Adrenal gland (tissue), 12 donors: ENCODE measurements around the gene BEND6. TPM values are rescaled to one million over a fixed set of nuclear protein-coding genes. Genes with fewer than 3 reads are reported as not detected.

Experiments
- DNase-seq, 7 donors: peaks; one replicate each; pipeline ENCODE4 v3.0.0-alpha.2; 2019 to 2020
- H3K27ac ChIP-seq, 5 donors: fragments of 200-600 bp; sonication (generic) in 4 of 5; 1 replicate in 3 of 5; 2 replicates in 2 of 5; pipeline versions ENCODE4 v1.5.1 to v1.8.0; 2016 to 2020; ENCODE audit warnings: mild to moderate bottlenecking in 1 of 5
- H3K27me3 ChIP-seq: fragments of 200-600 bp; 2 replicates; pipeline ENCODE4 v1.8.0; 2021
- H3K36me3 ChIP-seq, 2 donors: fragments of 200-600 bp; replicated peaks in 1 of 2; 1 replicate in 1 of 2; 2 replicates in 1 of 2; pipeline versions ENCODE4 v1.5.1 to v1.8.0; 2018 to 2022
- H3K4me1 ChIP-seq, 2 donors: fragments of 200-600 bp; replicated peaks in 1 of 2; 1 replicate in 1 of 2; 2 replicates in 1 of 2; pipeline versions ENCODE4 v1.5.1 to v1.8.0; 2018 to 2021
- H3K4me3 ChIP-seq, 4 donors: fragments of 200-600 bp; sonication (generic) in 3 of 4; one replicate each; pipeline ENCODE4 v1.5.1; 2016 to 2018
- H3K9me3 ChIP-seq, 3 donors: fragments of 200-600 bp; sonication (generic) in 1 of 3; replicated peaks in 1 of 3; 1 replicate in 2 of 3; 2 replicates in 1 of 3; pipeline versions ENCODE4 v1.5.1 to v1.8.0; 2016 to 2021
- POLR2A ChIP-seq, 2 donors: fragments of 450-650 bp; IDR thresholded peaks; one replicate each; pipeline ENCODE4 v1.6.1; 2017; ENCODE audit warnings: antibody characterized with exemption in 2 of 2, mild to moderate bottlenecking in 2 of 2, moderate library complexity in 1 of 2
- WGBS, 4 donors: extraction: QIAGEN DNeasy Blood & Tissue Kit in 2 of 4; methylation state at CpG; one replicate each; pipeline versions ENCODE4 v1.1.5 to v1.1.7; 2013 to 2017; 5-methylcytosine and 5-hydroxymethylcytosine counted together
- intact Hi-C, 2 donors: fragments of 100-400 bp; cut with DNase I; formaldehyde crosslinking; loops; one replicate each; pipeline versions ENCODE4 v1.14.1 to v1.15.0; 2022 to 2023
- polyA plus RNA-seq, 3 donors: library from polyadenylated mRNA; stranded (reverse); fragments of 200-250 nt in 2 of 3; fragments of 350-450 nt in 1 of 3; fragmentation: Illumina TruSeq in 1 of 3; extraction: RNeasy Lipid Tissue Mini Kit (QIAGEN cat#74804) in 1 of 3; gene quantifications; one replicate each; pipeline ENCODE4 v1.2.3, GENCODE V29; 2013 to 2014
- total RNA-seq, 9 donors: library from RNA; depleted of rRNA in 4 of 9; stranded (reverse); fragments of >200 nt in 4 of 9; fragments of 120-200 nt in 1 of 9; fragmentation: NEBNext Ultra II Directional in 1 of 9; extraction: Animal tissue kit (Norgen Biotek cat#: 25700) in 1 of 9; gene quantifications; one replicate each; pipeline versions ENCODE4 v1.1.0 to v1.2.4, GENCODE V29; 2013 to 2023
- TF ChIP-seq, protein P1 (sequence below), 6 experiments: fragments of 450-650 bp in 4 of 6; fragments of 200-600 bp in 2 of 6; sonication (generic) in 1 of 6; IDR thresholded peaks; 1 replicate in 5 of 6; 2 replicates in 1 of 6; pipeline versions ENCODE4 v1.5.1 to v1.8.0; 2016 to 2021; ENCODE audit warnings: antibody characterized with exemption in 6 of 6, mild to moderate bottlenecking in 2 of 6, moderate library complexity in 1 of 6
- donor health status: healthy with polysubstance abuse.
- donor health status: Bipolar disorder and iron deficiency.
- donor health status: DM: yes; HTN: yes; CAD: no.
- donor health status: DM: no; HTN: no; CAD: no.
- donor health status: DM: no; HTN: no; CAD: no.
- donor health status: DM: yes; HTN: yes; CAD: no.

Gene BEND6
- total and polyA plus RNA-seq, 12 donors, result 0.67 to 6.0 (median 1.2) TPM; not detected in 1

GRCh38 chr6:56962441-56962840, 7.5 kb downstream of the BEND6 start:
- Histone ChIP-seq H3K9me3 (no peaks in the 10 kb centered on the region), H3K4me3 (no peak overlapping the region), H3K4me1 (peaks cover 0 to 15% of the 10 kb centered on the region in 2 donors), H3K27me3 (no peaks in the 10 kb centered on the region), H3K36me3 (no peaks in the 10 kb centered on the region), H3K27ac (no peak overlapping the region)
- intact Hi-C loops, result no loop called here
- no peak for DNase-seq
- WGBS, 4 donors, result 86 to 96% (median 94%) methylated on average over 2 of the region's 2 CpGs
- TF ChIP-seq POLR2A (IDR thresholded peaks at IDR 0.05), result no peak
- TF ChIP-seq, protein P1, sequence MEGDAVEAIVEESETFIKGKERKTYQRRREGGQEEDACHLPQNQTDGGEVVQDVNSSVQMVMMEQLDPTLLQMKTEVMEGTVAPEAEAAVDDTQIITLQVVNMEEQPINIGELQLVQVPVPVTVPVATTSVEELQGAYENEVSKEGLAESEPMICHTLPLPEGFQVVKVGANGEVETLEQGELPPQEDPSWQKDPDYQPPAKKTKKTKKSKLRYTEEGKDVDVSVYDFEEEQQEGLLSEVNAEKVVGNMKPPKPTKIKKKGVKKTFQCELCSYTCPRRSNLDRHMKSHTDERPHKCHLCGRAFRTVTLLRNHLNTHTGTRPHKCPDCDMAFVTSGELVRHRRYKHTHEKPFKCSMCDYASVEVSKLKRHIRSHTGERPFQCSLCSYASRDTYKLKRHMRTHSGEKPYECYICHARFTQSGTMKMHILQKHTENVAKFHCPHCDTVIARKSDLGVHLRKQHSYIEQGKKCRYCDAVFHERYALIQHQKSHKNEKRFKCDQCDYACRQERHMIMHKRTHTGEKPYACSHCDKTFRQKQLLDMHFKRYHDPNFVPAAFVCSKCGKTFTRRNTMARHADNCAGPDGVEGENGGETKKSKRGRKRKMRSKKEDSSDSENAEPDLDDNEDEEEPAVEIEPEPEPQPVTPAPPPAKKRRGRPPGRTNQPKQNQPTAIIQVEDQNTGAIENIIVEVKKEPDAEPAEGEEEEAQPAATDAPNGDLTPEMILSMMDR (IDR thresholded peaks at IDR 0.05), result no peak

- H3K27ac ChIP-seq, result no peak overlapping the region
- H3K36me3 ChIP-seq, result no peaks in the 10 kb centered on the region
- no peaks in the 10 kb centered on the region for H3K9me3 ChIP-seq
- no peaks in the 10 kb centered on the region for H3K27me3 ChIP-seq
- intact Hi-C loops, result no loop called here
- no peak for DNase-seq
- WGBS, 4 donors, result 86 to 95% (median 87%) methylated on average over 3 of the region's 3 CpGs
- no peak overlapping the region for H3K4me3 ChIP-seq
- TF ChIP-seq, protein P1 (IDR thresholded peaks at IDR 0.05), result no peak
- no peak for TF ChIP-seq POLR2A (IDR thresholded peaks at IDR 0.05)
- peaks cover 0 to 15% of the 10 kb centered on the region in 2 donors for H3K4me1 ChIP-seq
Observed at GRCh38 chr6:56963043-56963442, 8.1 kb downstream of the BEND6 start.

DNA sequence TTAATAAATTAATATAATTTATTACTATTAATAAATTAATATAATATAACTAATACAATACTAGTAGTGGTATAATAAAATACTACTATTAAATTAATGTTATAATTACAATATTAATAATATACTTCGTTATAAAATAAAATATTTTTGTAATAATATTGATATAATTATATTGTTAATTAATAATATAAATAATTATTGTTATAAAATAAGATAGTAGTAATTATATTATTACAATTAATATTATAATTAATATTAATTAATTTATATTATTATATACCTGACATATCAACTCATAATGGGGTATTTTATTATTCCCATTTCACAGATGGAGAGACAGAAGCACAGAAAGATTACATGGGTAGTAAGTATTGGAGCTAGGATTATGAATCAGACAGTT, 8.9 kb downstream of the BEND6 start:
- Histone ChIP-seq H3K36me3 (no peaks in the 10 kb centered on the region), H3K4me3 (no peak overlapping the region), H3K27ac (no peak overlapping the region), H3K9me3 (no peaks in the 10 kb centered on the region), H3K4me1 (peaks cover 0 to 15% of the 10 kb centered on the region in 2 donors), H3K27me3 (no peaks in the 10 kb centered on the region)
- intact Hi-C loops, result no loop called here
- no peak for DNase-seq
- 50 to 80% (median 74%) methylated on average over 1 of the region's 1 CpG for WGBS, 4 donors
- no peak for TF ChIP-seq POLR2A (IDR thresholded peaks at IDR 0.05)
- TF ChIP-seq, protein P1 (IDR thresholded peaks at IDR 0.05), result no peak

- Histone ChIP-seq H3K36me3 (no peaks in the 10 kb centered on the region), H3K4me3 (no peak overlapping the region), H3K27me3 (no peaks in the 10 kb centered on the region), H3K27ac (no peak overlapping the region), H3K9me3 (no peaks in the 10 kb centered on the region), H3K4me1 (peaks cover 0 to 1% of the 10 kb centered on the region in 2 donors)
- no peak for TF ChIP-seq POLR2A (IDR thresholded peaks at IDR 0.05)
- TF ChIP-seq, protein P1 (IDR thresholded peaks at IDR 0.05), result no peak
- no peak for DNase-seq
- intact Hi-C loops, result no loop called here
- WGBS, 4 donors, result 66 to 78% (median 74%) methylated on average over 1 of the region's 1 CpG
Observed at GRCh38 chr6:56965126-56965525, 10.2 kb downstream of the BEND6 start.
